A673 (cell line): Measurements from ENCODE around the gene SCRN2.

Experiments used
- CTCF ChIP-seq: fragments of 300-800, 200-600 bp; sonication (generic); conservative IDR thresholded peaks from 2 replicates; pipeline ENCODE4 v1.5.1; 2017; ENCODE audit warnings: low read depth, mild to moderate bottlenecking, antibody characterized with exemption, low read length, moderate library complexity, mixed read lengths
- EZH2 ChIP-seq: fragments of 200-600 bp; sonication (generic); IDR thresholded peaks from 2 replicates; pipeline ENCODE4 v1.6.1; 2017; ENCODE audit warnings: borderline replicate concordance, low read depth, mild to moderate bottlenecking, mixed read lengths, antibody characterized with exemption, low read length; ENCODE audit not compliant: poor library complexity, severe bottlenecking

- TF ChIP-seq CTCF (no peak), EZH2 (no peak)
Measured at GRCh38 chr17:47829870-47830269, 11.2 kb downstream of the SCRN2 start.
